GM21390 (cell line): ENCODE results near the gene ARL15.
"Not testable (repeated sequence)": the region's sequence is repeated elsewhere in the genome, so short reads cannot be mapped to it uniquely, and the experiment has no call there.

ENCODE experiments used
- ATAC-seq: cut with Tn5 transposase; IDR thresholded peaks from one replicate; pipeline ENCODE4 v1.9.1; 2021; ENCODE audit not compliant: unreplicated experiment

The ARL15 gene

DNA sequence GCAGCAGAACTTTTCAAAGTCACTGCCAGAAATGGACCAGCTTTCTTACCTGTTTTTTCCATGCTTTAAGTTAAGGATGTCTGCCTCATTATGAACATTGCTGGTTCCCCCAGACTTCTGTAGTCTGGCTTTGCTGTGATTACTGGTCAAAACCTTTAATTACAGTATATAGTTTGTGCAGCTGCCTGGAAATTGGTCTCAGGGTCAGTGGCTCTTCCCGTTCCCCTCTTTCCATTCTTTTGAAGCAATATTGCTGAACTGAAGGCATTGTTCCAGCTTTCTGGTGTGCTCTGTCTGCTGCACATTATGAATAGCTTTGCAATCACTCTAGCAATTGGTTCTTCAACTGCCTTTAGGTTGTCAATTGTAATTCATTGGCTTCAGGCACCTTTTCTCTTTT is 206.5 kb downstream of the ARL15 start:
- ATAC-seq = no peak

GRCh38 chr5:54098267-54098666 is 212.1 kb downstream of the ARL15 start:
- no peak for ATAC-seq

- no peak for ATAC-seq
Observed at GRCh38 chr5:54095969-54096368, 214.4 kb downstream of the ARL15 start.

DNA sequence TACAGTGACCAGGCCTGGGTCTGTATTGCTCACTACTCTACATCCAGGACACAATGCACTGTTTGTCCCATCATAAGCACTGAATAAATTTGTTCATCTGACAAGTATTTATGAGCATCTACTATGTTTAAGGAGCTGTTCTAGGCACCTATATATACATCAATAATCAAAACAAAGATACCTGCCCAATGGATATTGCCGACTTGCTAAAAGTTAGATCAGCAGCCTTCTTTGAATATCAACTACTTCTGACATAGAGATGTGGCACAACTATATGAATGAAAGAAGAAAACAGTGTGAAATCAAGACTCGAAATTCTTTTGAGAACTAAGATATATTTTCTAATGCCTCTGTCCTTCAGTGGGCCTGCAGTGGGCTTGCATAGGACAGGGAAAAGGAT is 215.7 kb downstream of the ARL15 start:
- no peak for ATAC-seq

DNA sequence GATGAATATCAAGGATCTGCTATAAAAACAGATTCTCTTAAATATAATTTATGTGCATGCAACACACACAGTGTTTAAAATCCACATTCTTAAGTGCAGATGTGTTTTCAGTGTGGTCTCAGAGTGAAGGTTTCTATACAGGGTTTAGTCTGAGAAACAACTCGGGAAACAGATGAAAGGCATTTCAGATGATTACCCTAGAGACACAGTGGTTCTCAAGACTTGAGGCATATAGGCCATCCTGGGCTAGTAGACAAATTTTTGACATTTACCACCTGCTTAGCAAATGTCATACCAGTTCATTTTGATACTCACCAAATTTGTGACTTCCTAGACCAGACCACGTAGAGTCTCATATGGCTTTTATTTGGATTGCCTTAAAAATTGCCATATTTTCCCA is 216.5 kb downstream of the ARL15 start:
- no peak for ATAC-seq

DNA sequence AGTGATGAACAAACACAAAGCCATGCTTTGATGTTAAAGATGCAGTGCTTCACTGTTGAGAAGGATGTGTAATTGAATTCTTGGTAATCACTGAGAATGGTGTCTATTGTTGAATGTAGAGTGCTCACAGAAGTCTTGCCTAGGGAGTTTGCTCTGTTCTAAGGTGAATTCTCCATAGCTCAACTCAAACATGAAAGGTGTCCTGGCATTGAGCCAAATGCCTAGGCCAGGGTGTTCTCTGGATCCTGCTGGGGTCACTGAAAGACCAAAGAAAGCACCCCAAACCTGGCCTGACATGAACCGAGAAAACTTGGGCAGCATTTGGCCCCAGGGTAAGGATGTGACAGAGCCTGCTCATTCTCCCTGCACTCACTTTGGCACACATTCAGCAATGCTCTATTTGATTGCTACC is 217.3 kb downstream of the ARL15 start:
- no peak for ATAC-seq

DNA sequence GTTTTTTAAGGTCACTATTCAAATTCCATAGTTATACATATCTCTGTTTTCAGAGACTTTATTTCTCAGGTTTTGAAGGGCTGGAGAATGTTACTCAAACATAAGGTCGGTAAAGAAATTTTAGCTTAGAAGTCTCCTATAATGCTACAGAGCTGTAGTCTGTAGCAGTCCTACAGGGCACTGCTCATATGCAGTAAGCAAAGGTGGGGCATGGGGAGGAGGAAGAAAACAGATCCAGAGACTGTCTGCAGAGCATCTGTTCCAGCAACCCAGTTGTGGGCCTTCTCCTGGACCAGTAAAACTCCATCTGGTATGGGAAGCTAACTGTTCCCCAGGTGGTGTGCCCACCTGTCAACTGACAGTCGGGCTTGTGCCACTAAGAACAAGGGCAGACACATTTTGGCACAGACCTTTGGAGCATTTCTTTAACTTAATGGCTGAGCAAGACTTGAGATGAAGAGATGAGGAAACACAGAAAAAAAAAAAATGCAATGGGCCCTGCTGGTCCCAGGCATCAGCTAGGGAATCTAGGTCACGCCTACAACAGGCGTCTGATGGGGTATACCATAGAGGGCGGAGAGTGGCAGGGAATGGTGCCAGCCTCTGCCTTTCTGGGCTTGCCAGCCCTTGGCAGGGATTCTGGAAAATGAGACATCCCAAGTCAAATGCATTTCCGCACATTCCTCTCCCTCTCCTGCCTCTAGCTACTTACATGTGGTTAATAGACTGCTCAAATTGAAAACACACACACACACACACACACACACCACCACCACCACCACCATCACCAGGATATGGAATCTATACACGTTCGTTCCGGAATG is 218.9 kb downstream of the ARL15 start:
- ATAC-seq = no peak

DNA sequence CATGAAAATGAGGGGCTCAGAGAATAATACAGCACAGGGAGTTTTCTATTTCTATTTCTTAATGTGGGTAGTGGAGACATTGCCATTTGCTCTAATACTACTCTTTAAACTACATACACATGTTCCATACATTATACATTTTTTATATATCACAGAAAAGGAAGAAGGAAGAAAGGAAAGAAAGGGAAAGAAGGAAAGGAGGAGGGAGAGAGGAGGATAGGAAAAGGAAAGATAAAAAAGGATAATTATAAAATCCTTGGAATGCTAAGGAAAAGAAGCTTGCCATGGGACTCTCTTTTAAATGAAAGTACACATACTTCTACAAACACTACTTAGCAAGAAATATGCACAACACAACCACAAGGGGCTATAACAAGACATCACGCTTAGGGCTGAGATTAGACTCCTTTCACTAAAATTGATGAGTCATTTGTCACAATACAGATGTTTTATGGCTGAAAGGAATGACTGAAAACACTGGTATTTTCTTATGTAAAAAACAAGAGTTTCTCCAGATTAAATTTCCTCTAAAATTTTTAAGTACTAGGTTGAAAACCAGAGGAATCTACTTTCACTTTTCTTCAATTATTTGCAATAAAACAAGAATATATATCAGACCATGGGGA is 219.8 kb downstream of the ARL15 start:
- no peak for ATAC-seq

DNA sequence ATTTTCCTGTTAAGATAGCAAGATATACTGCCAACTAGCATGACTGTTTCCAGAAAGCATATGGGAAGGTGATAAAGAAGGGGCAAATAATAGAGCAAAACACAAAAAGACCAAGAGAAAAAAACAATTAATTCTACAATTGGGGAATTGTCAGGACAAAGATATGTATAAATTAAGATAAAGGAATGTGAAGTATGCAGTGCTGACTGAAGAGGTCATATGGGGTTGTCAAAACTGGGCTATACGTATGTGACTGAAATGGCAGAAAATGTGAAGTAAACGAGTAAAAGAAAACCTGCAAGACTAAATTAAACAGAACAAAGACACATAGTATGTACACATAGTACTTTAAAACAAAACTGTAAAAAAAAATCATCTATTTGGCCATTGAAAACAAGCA is 222.3 kb downstream of the ARL15 start:
- no peak for ATAC-seq

DNA sequence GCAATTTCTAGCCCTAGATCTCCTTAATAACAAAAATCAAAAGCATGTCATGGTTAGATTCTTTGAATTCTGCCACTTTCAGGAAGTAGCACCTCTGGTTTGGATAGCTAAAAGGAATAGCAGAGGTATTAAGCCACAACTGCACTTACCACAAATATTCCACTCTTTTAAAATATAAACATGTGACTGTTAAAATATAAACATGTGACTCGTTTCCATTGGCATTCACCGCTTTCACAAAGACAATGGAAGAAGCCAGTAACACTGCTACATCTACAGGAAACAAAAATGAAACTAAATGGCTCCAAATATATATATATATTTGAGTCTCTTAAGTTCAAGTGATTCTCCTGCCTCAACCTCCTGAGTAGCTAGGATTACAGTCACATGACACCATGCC is 222.9 kb downstream of the ARL15 start:
- ATAC-seq = no peak

GRCh38 chr5:54086191-54086590 is 224.2 kb downstream of the ARL15 start:
- no peak for ATAC-seq

DNA sequence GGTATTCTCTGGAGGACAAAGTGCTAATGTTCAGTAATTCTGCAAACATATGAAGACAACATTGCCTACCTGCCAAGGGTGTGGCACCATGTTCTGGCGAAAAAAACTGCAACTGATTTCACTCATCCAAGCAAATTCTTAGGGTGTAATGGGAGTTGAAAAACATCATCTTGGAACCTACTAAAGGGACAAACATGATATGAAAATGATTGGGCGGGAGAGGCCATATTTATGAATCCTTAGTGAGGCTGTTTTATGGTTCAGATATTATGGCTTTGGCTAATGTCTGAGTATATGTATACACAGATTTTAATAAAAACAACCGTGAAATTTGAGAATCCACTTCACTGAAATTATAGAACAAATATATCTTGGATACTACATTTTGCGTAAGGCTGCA is 225.7 kb downstream of the ARL15 start:
- no peak for ATAC-seq

DNA sequence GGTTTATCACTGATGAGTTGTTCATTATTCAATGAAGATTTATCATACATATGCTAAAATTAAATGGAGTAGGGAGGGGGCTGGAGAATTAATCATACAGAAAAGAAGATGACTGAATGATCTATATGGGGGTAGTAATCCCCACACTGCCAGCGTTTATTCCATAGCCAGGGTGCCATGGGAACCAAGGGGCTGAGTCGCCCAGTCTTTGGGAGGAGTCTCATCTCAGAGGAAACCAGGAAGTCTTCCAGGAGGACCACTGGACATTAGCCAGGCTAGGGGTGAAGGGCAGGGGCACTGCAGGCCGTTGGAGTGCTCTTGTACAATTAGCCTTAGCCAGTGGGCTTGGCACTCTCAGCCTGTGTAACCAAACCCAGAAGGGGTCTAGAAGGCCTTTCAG is 226.5 kb downstream of the ARL15 start:
- ATAC-seq = no peak

DNA sequence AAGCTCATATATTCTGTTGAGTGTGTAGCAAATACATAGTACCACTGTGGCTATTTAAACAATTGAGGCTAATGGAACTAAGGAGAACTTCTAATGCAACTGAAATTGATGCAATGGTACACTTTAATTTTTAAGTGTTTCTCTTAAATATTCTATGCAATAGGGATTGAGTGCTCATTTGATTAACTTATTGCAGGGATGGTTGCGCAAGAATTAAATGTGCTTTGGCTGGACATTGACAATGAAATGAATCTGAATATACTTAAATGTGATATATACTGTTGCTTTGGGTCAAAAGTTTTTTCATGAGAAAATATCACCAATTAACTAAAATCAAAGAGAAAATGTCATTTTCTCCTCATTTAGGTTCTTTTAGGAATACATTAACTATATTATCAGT is 227.1 kb downstream of the ARL15 start:
- ATAC-seq = no peak

DNA sequence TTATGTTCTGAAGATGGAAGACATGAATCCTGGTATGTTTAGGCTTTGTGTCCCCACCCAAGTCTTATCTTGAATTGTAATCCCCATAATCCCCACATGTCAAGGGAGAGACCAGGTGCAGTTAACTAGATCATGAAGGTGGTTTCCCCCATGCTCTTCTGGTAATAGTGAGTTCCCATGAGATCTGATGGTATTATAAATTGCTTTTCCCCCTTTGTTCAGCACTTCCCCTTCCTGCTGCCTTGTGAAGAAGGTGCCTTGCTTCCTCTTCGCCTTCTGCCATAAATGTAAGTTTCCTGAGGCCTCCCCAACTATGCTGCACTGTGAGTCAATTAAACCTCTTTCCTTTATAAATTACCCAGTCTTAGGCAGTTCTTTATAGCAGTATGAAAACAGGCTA is 229.0 kb downstream of the ARL15 start:
- no peak for ATAC-seq

DNA sequence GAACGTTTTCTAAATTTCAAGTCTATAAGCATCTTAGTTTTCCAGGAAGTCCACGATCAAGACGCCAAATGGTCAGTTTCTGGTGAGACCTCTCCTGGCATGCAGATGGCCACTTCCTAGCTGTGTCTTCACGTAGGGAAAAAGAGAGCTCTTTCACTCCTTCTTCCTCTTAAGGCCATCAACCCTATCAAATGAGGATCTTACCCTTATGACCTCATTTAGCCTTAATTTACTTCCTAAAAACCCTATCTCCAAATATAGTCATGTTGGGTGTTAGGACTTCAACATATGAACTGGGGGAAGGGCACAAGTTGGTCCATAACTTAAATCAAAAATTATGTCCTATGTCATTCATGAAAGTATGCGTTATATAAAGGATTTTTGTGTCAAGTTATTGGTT is 229.5 kb downstream of the ARL15 start:
- ATAC-seq = no peak

DNA sequence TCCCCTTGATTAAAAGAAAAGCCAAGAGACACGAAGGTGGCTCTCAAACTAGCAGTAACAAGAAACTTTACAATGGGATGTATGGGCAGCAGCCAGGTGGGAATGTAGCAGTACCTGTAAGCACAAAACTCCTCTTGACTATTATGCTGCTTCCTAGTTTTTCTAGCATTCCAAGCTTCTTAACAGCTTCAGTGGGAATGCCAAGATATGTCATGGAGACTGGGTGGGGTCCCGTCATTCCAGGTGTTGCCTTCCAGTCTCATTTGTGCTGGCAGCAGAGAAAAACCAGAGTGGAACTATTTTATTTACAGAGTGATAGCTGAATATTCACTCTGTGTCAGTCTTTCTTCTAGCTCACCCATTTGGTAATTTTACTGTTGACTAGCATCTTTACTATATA is 236.6 kb downstream of the ARL15 start:
- no peak for ATAC-seq

GRCh38 chr5:54073131-54073530 is 237.2 kb downstream of the ARL15 start:
- no peak for ATAC-seq

- no peak for ATAC-seq
Observed at GRCh38 chr5:54066433-54066832, 243.9 kb downstream of the ARL15 start.

DNA sequence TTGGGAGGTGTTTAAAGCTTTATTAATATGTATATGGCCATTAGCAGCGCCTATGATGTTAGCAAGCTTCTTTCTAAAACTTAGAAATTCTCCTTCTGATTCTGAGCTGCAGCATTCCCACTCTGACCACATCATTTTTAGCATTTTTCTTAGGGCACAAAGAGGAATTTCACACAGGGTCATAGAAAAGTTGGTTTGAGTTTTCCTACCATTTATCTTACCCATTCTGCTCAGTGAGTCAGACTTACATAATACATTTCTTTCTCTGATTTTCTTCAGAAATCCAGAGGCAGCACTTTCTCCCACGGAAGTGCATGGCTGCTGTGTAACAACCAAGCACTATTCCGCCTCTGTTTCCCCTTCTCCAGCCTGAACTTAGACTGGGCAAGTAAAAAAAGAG is 246.6 kb downstream of the ARL15 start:
- ATAC-seq = no peak

GRCh38 chr5:54062958-54063357 is 247.4 kb downstream of the ARL15 start:
- ATAC-seq = no peak

GRCh38 chr5:54060919-54061318 is 249.5 kb downstream of the ARL15 start:
- not testable (repeated sequence) for ATAC-seq

DNA sequence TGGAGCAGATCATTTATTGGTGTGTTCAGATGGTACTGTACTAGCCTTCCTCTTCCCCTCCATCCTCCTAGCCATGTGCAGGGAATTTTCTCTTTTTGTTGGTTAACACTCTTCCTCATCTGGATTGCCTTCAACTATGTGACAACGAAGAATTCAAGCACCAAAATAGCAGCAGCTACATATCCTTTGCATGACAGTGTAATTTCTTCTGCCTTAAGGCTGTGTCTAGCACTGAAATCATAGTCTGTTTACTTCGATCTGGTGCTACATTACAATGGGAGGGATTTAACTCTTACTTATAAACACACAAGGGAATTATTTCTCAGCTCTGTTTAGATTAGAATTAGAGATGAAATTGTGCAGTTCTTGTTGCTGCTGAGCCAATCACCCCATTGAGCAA is 260.4 kb downstream of the ARL15 start:
- no peak for ATAC-seq
